GM21390 (cell line): ENCODE measurements around the gene CYP1A1.
"Not testable (repeated sequence)": the region's sequence is repeated elsewhere in the genome, so short reads cannot be mapped to it uniquely, and the experiment has no call there.

ENCODE experiments used
- ATAC-seq: cut with Tn5 transposase; IDR thresholded peaks from one replicate; pipeline ENCODE4 v1.9.1; 2021; ENCODE audit not compliant: unreplicated experiment

CYP1A1 gene

DNA sequence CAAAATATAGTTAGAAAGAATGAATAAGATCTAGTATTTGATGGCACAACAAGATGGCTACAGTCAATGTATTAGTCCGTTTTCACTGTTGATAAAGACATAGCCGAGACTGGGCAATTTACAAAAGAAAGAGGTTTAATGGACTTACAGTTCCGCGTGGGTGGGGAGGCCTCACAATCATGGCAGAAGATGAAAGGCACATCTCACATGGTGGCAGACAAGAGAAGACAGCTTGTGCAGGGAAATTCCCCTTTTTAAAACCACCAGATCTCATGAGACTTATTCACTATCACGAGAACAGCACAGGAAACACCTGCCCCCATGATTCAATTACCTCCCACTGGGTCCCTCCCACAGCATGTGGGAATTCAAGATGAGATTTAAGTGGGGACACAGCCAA is 12.9 kb upstream of the CYP1A1 start:
- not testable (repeated sequence) for ATAC-seq

DNA sequence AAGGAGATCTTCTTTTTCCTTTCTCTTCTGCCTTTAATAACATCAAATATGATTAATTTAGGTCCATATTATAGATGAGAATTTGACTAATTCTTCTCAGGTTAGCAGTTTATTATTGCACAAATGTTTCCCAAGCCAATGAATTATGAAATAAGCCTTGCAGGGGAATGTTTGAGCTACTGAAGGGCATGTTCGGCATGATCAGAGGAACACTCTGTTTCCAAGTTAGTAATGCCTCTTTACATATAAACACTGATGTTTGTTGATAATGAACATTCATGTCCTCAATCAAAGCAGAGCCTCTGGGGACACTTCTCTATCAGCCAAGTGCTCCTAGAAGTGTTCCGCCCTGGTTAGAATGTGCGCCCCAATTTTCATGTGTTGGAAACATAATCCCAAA is 10.0 kb upstream of the CYP1A1 start:
- no peak for ATAC-seq

DNA sequence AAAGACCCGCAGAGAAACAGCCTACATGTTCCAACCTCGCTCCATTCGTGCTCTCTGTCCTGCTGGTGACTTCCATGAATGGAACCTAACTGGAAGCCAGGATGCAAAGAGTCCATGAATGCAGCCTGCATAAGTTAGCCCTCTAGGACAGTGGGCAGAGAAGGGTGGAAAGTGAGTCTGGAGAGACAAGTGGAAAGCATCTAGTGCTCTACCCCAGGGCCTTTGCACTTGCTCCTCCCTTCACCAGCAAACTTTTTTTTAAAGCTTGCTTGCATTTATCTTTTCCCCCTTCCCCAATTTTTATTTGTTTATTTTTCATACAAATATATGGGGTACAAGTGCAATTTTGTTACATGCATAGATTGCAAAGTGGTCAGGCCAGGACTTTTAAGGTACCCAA is 7.9 kb upstream of the CYP1A1 start:
- ATAC-seq: no peak

DNA sequence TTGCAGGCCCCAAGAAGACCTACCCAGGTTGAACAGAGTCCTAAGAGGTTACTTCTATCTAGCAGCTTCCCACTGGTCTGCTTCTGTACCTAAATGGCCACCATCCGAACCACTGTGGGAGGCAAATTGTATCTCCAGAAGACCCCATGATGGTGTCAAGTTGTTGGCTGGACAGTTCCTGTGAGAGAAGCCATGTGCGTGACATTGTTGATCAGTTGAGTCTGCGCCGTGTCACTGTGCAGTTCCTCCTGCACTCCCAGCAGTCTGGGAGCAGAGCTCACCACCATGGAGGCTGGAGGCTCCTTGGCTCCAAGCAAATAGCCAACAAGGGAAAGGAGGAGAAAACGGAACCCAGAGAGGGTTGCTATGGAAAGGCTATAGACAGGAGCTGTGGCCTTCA is 7.5 kb upstream of the CYP1A1 start:
- ATAC-seq: no peak

DNA sequence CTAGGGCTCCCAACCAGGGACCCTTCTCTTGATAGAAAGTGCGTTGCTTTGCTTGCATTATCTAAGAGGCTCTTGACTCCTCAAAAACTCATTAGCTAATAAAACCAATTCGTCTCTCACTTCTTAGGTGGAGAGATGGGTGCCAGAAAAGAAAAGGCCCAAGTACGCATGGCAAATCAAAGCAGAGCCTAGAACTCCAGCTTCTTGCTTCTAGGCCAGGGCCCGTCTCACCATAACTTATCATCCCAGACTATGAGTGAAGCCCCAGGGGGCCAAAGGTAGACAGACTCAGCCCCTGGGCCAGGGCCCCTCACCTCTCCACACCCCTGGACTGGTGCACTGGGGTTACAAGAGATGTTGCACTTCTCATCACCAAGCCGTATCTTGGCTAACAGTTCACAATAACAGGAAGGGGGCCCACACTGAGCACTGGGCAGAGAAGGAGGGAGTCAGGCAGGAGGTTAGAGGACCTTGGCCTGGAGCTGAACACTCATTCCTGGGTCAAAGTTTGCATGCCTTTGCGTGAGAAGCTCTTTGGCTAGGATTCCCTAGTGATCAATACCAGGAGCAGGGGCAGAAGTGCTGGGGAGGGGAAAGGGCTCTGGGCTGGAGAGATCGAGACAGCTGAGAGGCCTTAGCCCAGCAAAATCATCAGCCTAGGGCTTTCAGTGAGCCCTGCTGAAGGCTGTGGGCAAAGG is 5.4 kb upstream of the CYP1A1 start:
- ATAC-seq: no peak

DNA sequence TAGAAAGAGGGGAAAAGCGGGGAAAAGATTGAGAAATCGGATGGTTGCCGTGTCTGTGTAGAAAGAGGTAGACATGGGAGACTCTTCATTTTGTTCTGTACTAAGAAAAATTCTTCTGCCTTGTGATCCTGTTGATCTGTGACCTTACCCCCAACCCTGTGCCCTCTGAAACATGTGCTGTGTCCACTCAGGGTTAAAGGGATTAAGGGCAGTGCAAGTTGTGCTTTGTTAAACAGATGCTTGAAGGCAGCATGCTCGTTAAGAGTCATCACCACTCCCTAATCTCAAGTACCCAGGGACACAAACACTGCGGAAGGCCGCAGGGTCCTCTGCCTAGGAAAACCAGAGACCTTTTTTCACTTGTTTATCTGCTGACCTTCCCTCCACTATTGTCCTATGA is 4.0 kb upstream of the CYP1A1 start:
- ATAC-seq: not testable (repeated sequence)

DNA sequence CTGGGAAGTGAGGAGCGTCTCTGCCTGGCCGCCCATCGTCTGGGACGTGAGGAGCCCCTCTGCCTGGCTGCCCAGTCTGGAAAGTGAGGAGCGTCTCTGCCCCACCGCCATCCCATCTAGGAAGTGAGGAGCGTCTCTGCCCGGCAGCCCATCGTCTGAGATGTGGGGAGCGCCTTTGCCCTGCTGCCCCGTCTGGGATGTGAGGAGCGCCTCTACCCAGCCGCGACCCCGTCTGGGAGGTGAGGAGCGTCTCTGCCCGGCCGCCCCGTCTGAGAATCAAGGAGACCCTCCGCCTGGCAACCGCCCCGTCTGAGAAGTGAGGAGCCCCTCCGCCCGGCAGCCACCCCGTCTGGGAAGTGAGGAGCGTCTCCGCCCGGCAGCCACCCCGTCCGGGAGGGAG is 3.4 kb upstream of the CYP1A1 start:
- not testable (repeated sequence) for ATAC-seq

DNA sequence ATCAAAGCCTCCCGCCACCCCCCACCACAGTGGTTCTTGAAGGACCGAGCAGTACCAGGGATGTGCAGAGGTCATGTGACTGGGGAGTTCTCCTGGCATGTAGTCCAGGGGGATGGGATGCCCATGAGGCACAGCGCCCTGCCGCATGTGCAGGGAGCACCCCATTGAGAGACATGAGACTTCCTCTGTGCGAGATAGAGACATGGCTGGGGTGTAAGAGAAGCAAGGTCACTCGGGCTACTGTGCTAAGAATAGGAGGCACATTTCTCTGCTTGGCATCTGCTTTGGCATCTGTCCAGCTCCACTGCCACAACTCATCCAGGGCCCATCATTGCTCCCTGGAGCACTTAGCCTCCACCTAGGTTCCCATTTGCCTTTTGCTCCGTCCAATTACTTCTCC is 2.4 kb upstream of the CYP1A1 start:
- no peak for ATAC-seq

DNA sequence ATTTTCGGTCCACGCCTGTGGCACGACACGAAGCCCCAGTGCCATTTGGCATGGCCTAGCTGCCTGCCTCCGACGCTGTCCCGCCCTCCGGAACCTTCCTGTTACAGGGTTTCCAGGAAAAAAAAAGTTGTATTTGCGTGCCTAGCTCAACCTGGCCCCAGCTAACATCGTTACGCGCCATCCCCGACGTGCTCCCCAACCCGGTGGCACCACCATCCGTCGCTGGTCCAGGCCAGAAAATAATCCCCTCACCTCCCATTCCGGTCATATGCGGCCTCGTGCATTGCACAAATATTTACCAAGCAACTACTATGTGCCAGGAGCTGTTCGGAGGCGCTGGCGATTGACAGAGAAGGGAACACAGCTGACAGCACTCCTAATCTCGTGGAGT is 1.4 kb upstream of the CYP1A1 start:
- no peak for ATAC-seq

DNA sequence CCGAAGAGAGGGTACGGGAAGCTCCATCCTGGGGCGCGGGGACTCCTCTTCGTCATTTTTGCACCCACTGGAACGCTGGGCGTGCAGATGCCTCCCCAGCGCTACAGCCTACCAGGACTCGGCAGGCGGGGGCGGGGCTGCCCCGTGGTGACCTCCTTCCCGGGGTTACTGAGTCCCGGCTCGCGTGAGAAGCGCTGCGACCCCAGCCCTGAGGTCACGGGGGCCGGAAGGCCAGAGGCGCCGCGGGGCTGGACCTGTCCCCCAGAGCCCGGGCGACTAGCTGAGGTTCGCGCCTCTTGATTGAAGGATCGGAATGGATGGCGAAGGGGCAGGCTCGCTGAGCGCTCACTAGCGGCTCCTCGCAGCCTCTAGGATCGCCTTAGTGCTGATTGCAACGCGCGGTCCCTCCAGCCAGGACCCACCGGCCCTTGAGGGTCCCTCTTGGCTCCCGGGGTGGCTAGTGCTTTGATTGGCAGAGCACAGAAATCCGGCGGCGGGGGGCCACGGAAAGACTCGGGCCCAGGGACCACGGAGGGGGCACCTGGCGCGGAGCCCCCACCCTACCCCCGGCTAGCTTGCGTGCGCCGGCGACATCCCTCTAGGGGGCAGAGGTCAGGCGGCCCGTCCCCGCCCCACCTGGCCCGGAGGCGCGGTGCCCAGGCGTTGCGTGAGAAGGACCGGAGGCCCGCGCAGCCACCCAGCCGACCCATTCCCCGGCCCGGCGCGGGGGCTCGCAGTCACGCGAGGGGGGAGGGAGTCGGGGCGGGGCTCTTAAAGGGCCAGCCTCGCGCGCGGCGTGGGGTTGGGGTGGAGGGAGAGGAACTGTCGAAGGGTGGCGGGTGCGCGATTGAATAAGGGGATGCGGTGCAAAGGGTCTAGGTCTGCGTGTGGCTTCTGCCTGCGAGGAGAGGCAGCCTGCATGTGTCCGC is 781 bp upstream of the CYP1A1 start:
- no peak for ATAC-seq

DNA sequence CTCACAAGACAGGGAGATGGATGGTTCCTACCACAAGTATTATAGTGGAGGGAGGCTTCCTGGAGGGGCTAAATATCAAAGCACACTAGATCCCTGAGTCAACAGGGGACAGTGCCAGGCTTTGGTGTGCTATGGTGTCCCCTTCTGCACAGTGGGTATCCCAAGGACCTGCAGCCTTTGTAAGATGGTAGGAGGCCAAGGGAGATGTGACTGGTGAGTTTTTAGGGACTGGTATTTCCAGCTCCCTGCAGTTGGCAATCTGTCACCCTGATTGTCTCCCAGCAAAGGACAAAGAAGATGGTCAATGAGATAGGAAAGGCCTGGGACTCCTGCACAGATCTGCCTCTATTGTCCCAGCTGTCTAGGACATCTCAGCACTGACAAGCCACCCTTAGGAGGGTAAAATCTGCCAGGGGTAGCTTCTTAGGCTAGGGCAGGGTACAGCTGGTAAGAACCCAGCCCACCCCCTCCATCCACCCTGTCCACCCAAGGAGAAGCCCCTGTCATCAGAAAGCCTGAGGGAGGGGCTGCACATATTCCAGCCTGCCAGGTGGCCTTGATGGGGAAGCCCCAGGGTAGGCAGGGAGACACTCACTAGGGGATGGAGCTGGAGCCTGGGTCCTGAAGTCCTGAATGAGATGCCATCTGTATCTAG is 631 bp downstream of the CYP1A1 start:
- no peak for ATAC-seq

DNA sequence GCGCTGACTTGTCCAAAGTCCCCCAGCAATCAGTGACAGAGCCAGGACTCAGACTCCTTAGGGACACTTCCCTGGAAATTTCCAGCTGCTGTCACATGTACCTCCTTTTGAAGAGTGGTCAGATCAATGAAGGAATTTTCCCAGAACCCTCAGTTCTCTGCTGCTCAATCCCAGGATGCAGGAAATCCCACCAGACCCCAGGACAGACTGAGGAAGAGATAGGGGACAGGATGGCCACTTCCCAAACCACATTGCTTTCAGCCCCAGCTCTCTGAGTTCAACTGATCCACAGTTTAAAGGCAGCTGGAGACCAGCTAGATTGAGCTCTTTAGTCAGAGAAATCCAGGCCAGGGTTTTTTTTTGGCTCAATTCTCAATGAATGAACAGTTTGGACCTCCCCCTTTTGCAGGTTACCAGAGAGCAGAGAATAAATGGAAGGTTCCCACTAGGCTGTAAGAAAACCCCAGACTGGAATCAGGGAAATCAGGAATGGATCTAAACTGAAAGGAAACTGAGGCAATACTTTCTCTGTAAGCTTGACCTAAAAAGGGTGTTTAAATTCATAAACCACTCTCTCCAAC is 1.5 kb downstream of the CYP1A1 start:
- ATAC-seq: no peak

DNA sequence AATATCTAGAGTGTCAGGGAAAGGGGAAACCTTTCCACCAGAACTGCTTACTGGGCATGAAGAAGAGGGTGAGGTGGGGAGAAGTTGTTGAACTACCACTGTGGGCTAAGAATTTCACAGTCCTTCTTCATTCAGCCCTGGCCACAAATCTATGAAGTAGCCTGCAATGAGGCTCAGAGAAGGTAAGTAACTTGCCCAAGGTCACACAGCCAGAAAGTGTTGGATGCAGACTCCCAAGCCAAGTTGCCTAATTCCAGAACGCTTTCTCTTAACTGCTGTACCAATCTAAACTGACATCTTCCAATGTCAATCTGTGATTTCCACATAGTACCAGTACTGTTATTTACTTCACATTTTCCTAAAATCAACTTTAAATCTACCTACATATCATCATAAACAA is 2.1 kb downstream of the CYP1A1 start:
- no peak for ATAC-seq

DNA sequence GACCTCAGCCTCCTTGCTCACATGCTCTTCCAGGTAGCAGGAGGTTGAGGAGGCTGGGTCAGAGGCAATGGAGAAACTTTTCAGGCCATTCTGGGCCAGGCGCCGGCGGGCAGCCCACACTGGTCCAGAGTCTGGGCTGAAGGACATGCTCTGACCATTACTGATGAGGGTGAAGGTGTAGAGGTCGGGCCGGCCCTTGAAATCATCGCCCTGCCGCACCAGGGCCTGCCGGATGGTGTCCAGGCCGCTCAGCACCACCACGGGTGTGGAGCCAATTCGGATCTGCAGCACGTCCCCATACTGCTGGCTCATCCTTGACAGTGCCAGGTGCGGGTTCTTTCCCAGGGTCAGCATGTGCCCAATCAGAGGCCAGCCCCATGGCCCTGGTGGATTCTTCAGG is 2.7 kb downstream of the CYP1A1 start:
- no peak for ATAC-seq

DNA sequence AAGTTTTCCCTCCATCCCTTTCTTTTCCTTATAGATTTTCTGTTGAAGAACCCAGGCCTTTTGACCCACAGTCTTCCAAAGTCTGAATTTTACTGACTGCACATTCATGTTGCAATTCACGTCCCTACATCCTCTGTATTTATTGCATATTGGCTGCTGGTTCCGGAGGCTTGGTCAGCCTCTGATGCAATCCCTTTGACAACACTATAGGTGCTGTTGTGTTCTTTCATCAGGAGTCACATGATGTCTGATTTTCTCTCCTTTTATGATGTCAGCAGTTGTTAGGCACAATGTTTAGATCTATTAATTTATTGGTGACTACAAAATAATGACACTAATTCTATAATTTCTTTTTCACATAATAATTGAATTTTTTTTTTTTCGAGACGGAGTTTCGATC is 8.7 kb downstream of the CYP1A1 start:
- no peak for ATAC-seq

DNA sequence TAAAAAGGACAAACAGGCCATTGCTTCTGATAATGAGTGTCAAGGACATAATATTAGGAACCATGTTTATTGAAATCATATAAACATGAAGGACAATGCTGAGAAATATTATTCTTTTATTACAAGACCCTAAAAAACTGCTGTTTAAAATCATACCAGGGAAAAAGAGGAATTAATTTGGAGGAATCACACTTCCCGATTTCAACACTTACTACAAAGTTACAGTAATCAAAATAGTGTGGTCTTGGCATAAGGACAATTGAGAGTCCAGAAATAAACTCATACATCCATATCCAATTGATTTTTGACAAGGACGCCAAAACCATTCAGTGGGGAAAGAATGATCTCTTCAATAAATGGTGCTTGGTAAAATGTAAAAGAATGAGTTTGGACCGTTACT is 13.0 kb downstream of the CYP1A1 start:
- no peak for ATAC-seq

DNA sequence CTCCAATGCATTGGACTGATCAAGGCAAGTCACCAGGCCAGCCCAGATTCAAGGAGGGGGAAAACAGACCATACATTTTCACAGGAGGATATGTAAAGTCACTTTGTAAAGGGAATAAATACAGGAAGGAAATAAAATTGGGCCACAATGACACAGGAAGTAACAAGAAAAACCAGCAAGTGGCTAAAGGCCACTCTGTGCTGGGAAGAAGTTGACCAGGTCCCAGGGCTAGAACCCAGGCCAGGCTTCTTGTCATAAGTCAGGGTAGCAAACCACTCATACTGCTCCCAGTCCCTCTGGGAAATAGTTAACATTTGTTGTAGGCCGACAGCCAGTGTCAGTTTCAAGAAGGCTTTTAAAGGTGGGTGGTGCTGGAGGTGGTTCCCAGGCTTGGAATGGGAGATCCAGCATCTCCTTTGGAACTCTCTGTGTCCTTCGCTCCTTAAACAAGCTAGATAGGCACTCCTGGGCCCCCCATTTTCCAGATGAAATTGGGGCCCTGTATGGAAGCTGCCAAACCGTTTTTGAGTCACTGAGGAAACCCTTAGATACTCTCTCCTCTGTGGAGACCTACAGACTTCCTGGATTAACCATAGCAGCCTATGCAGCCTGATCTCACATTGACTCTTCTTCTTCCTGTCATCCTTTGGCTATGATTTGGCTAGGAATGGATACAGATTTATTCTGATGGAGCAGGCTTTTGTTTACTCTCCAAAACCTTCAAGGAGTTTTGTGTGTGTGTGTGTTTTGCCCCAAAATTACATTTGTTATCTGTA is 14.8 kb downstream of the CYP1A1 start:
- ATAC-seq: no peak

DNA sequence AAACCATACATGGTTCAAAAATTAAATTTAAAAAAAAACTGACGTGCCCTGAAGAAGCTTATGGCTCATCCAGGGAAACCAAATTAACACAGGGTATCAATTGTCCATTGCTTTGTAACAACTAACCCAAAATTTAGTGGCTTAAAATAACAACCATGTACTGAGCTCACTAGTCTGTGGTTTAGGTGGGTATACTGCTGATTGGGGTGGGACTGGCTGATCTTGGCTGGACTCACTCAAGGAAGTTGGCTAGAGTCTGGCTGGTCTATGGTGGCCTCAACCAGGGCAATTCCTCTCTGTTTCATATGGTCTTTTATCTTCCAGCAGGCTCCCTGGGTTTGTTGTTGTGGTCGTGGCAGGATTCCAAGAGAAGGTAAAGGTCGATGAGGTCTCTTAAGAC is 15.4 kb downstream of the CYP1A1 start:
- no peak for ATAC-seq

DNA sequence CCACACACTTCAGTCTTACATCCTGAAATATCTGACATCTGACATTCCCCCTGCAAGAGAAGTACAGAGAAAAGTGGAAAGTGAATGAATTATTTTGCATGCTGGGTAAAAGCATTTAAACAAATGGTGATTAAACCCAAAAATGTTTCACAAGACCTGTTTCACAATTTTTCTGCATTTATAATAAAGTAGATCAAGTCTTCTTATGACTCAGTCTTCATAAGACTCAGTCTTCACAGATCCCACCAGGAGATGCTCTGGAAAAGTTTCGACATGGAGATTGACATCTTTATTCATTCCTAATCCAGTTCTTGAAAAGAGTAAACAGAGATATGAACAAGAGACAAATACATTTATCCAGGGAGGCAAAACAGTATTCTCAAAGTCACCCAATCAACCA is 16.3 kb downstream of the CYP1A1 start:
- ATAC-seq: no peak

DNA sequence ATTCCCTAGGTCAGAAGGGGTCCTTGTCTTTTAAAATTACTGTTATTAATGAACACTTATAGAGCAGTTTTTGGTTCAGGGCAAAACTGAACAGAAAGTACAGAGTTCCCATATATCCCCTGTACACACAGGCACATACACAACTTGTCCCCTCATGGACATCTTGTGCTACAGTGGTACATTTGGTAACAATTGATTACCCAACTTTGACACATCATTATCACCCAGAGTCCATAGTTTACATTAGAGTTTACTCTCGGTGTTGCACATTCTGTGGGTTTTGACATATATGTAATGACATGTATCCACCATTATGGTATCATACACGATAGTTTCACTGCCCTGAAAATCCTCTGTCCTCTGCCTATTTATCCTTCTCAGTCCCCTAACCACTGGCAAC is 28.5 kb downstream of the CYP1A1 start:
- no peak for ATAC-seq

DNA sequence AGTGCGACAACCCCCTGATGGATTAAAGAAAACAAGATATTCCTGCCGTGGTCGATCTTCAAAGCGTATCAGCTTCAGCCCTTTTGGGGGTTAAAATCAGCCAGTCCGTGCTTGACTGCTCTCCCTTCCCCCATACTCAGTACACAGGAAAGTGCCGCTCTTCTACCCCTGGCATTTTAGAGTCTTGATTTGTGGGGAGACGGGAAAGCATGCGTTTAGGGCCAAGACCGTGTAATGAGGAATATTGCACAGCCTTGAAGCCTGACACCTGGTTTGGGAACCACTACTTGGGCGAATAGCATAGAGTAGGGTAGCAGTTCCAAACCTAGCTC is 29.0 kb downstream of the CYP1A1 start:
- no peak for ATAC-seq
